GM18498 (cell line): ENCODE measurements around the gene C16orf92.
"Not testable (repeated sequence)": the region's sequence is repeated elsewhere in the genome, so short reads cannot be mapped to it uniquely, and the experiment has no call there.

Experiments used
- ATAC-seq: cut with Tn5 transposase; IDR thresholded peaks from one replicate; pipeline ENCODE4 v1.9.1; 2021; ENCODE audit warnings: mild to moderate bottlenecking, moderate library complexity; ENCODE audit not compliant: unreplicated experiment

Gene C16orf92

GRCh38 chr16:30023586-30023985, 588 bp downstream of the C16orf92 start:
- ATAC-seq, result no peak

- no peak for ATAC-seq
These were observed 1.5 kb downstream of the C16orf92 start for GRCh38 chr16:30024451-30024850.

- ATAC-seq, result no peak
These were observed 2.2 kb downstream of the C16orf92 start for GRCh38 chr16:30025156-30025555.

- ATAC-seq, result no peak
These were observed 2.6 kb downstream of the C16orf92 start for GRCh38 chr16:30025574-30025973.

GRCh38 chr16:30026449-30026848, 3.5 kb downstream of the C16orf92 start:
- no peak for ATAC-seq

- ATAC-seq, result no peak
These were observed 4.8 kb downstream of the C16orf92 start for GRCh38 chr16:30027588-30028437.

GRCh38 chr16:30028438-30029076, 5.6 kb downstream of the C16orf92 start:
- ATAC-seq, result no peak

GRCh38 chr16:30030011-30030685, 7.2 kb downstream of the C16orf92 start:
- no peak for ATAC-seq

GRCh38 chr16:30030841-30031413, 7.9 kb downstream of the C16orf92 start, which contains the start of gene TLCD3B:
Gene TLCD3B, minus strand, starts transcription at chr16:30031271. Its CDS starts 744 bp downstream, at chr16:30030527.
- ATAC-seq, result no peak

- ATAC-seq, result no peak
These were observed 8.5 kb downstream of the C16orf92 start for GRCh38 chr16:30031477-30031918.

GRCh38 chr16:30032083-30032819, 9.3 kb downstream of the C16orf92 start:
- no peak for ATAC-seq

GRCh38 chr16:30033270-30033669, 10.3 kb downstream of the C16orf92 start:
- ATAC-seq, result no peak

- no peak for ATAC-seq
These were observed 17.2 kb downstream of the C16orf92 start for GRCh38 chr16:30040221-30040620.

- ATAC-seq, result not testable (repeated sequence)
These were observed 17.7 kb downstream of the C16orf92 start for GRCh38 chr16:30040690-30041089.

- no peak for ATAC-seq
These were observed 18.8 kb downstream of the C16orf92 start for GRCh38 chr16:30041841-30042240.

- ATAC-seq, result no peak
These were observed 23.2 kb downstream of the C16orf92 start for GRCh38 chr16:30046178-30046577.

- no peak for ATAC-seq
These were observed 23.6 kb downstream of the C16orf92 start for GRCh38 chr16:30046588-30046987.

- ATAC-seq, result no peak
These were observed 26.9 kb downstream of the C16orf92 start for GRCh38 chr16:30049871-30050270.

GRCh38 chr16:30051518-30051917, 28.5 kb downstream of the C16orf92 start:
- ATAC-seq, result no peak

GRCh38 chr16:30052671-30053372, 29.8 kb downstream of the C16orf92 start:
- peak; percentile 69 for ATAC-seq
